Stomach (tissue), 9 donors: ENCODE data around the gene GALNT18. TPM values are rescaled to one million over a fixed set of nuclear protein-coding genes. Genes with fewer than 3 reads are reported as not detected.
A peak's percentile ranks its signal among the peaks of the same experiment; 100 is the strongest.

Experiments
- DNase-seq, 2 donors: peaks; one replicate each; pipeline versions ENCODE4 v3.0.0 to v3.0.0-alpha.2; 2013 to 2019
- H3K27ac ChIP-seq, 5 donors: fragments of 200-600 bp in 4 of 5; sonication (generic) in 4 of 5; one replicate each; pipeline ENCODE4 v1.5.1; 2013 to 2019; ENCODE audit warnings: mild to moderate bottlenecking in 1 of 5, moderate library complexity in 1 of 5
- H3K27me3 ChIP-seq, 3 donors: fragments of 200-600 bp; sonication (generic); one replicate each; pipeline ENCODE4 v1.5.1; 2017 to 2019; ENCODE audit warnings: mixed run types in 1 of 3
- H3K36me3 ChIP-seq, 4 donors: fragments of 200-600 bp; sonication (generic); 1 replicate in 3 of 4; 2 replicates in 1 of 4; pipeline ENCODE4 v1.5.1; 2016 to 2019
- H3K4me1 ChIP-seq, 4 donors: fragments of 200-600 bp; sonication (generic); one replicate each; pipeline ENCODE4 v1.5.1; 2016 to 2019
- H3K4me3 ChIP-seq, 4 donors: fragments of 200-600 bp; sonication (generic) in 3 of 4; one replicate each; pipeline ENCODE4 v1.5.1; 2016 to 2019; ENCODE audit warnings: mild to moderate bottlenecking in 1 of 4
- H3K9me3 ChIP-seq, 4 donors: fragments of 200-600 bp; sonication (generic); one replicate each; pipeline ENCODE4 v1.5.1; 2016 to 2019
- CTCF ChIP-seq, 7 experiments: fragments of 450-650 bp in 4 of 7; fragments of 200-600 bp in 3 of 7; sonication (generic) in 3 of 7; IDR thresholded peaks; one replicate each; pipeline ENCODE4 v1.5.1; 2016 to 2019; ENCODE audit warnings: antibody characterized with exemption in 7 of 7, control low read depth in 2 of 7, mild to moderate bottlenecking in 1 of 7
- EP300 ChIP-seq: sonication (generic); formaldehyde crosslinking; IDR thresholded peaks from one replicate; pipeline ENCODE4 v1.6.1; 2017; ENCODE audit warnings: antibody characterized with exemption
- POLR2A ChIP-seq, 4 donors: fragments of 450-650 bp; IDR thresholded peaks; one replicate each; pipeline ENCODE4 v1.6.1; 2016; ENCODE audit warnings: antibody characterized with exemption in 4 of 4, control low read depth in 2 of 4, mild to moderate bottlenecking in 1 of 4, moderate library complexity in 1 of 4
- POLR2AphosphoS5 ChIP-seq, 3 donors: sonication (generic); formaldehyde crosslinking; IDR thresholded peaks; one replicate each; pipeline ENCODE4 v1.6.1; 2016; ENCODE audit warnings: antibody characterized with exemption in 3 of 3
- WGBS, 5 donors: extraction: QIAGEN DNeasy Blood & Tissue Kit in 3 of 5; methylation state at CpG; one replicate each; pipeline versions ENCODE4 v1.1.5 to v1.1.7; 2013 to 2018; 5-methylcytosine and 5-hydroxymethylcytosine counted together
- intact Hi-C: fragments of 100-400 bp; cut with DNase I; formaldehyde crosslinking; loops from one replicate; pipeline ENCODE4 v1.15.1; 2023; ENCODE audit warnings: low total_unique reads
- polyA plus RNA-seq, 3 donors: library from polyadenylated mRNA; stranded (reverse); fragments of 200-250 nt; gene quantifications; one replicate each; pipeline ENCODE4 v1.2.3, GENCODE V29; 2013
- total RNA-seq, 5 donors: library from RNA; depleted of rRNA; stranded (reverse); fragments of >200 nt; gene quantifications; one replicate each; pipeline versions ENCODE4 v1.1.0 to v1.2.3, GENCODE V29; 2014 to 2016
- donor health status: healthy with polysubstance abuse.
- donor health status: Bipolar disorder and iron deficiency.
- donor health status: healthy.

The GALNT18 gene
- total and polyA plus RNA-seq, 8 donors, result 0.58 to 16.1 (median 2.7) TPM

- no peaks in the 10 kb centered on the region for H3K36me3 ChIP-seq
- no peak for TF ChIP-seq CTCF (IDR thresholded peaks at IDR 0.05)
- TF ChIP-seq EP300, result no peak
- TF ChIP-seq POLR2AphosphoS5 (IDR thresholded peaks at IDR 0.05), result no peak
- TF ChIP-seq POLR2A (IDR thresholded peaks at IDR 0.05), result no peak
These were observed 88.1 kb downstream of the GALNT18 start for GRCh38 chr11:11533751-11534150.

GRCh38 chr11:11533057-11533456 lies 88.7 kb downstream of the GALNT18 start:
- intact Hi-C loops, result no loop called here
- TF ChIP-seq EP300 (no peak), POLR2A (IDR thresholded peaks at IDR 0.05) (no peak)
- peaks cover 0 to 16% (median 8%) of the 10 kb centered on the region in 4 donors for H3K4me1 ChIP-seq
- no peaks in the 10 kb centered on the region for H3K36me3 ChIP-seq
- no peaks in the 10 kb centered on the region for H3K27me3 ChIP-seq
- no peak overlapping the region for H3K27ac ChIP-seq
- no peak overlapping the region for H3K4me3 ChIP-seq
- DNase-seq, result no peak
- H3K9me3 ChIP-seq, result no peaks in the 10 kb centered on the region
- 73 to 81% (median 80%) methylated on average over 2 of the region's 2 CpGs for WGBS, 5 donors

More at GRCh38 chr11:11533751-11534150, 88.1 kb downstream of the GALNT18 start:
- H3K4me3 ChIP-seq, result no peak overlapping the region
- DNase-seq, result no peak
- 73 to 83% (median 78%) methylated on average over 7 of the region's 7 CpGs for WGBS, 5 donors
- H3K27me3 ChIP-seq, result no peaks in the 10 kb centered on the region
- intact Hi-C loops, result no loop called here
- no peak overlapping the region for H3K27ac ChIP-seq
- H3K9me3 ChIP-seq, result no peaks in the 10 kb centered on the region
- H3K4me1 ChIP-seq, result peaks cover 6 to 23% (median 15%) of the 10 kb centered on the region in 4 donors

GRCh38 chr11:11532574-11532973 lies 89.2 kb downstream of the GALNT18 start:
- Histone ChIP-seq H3K4me3 (no peak overlapping the region), H3K9me3 (no peaks in the 10 kb centered on the region), H3K27ac (no peak overlapping the region), H3K27me3 (no peaks in the 10 kb centered on the region), H3K36me3 (no peaks in the 10 kb centered on the region), H3K4me1 (peaks cover 0 to 11% (median 4%) of the 10 kb centered on the region in 4 donors)
- no peak for DNase-seq
- intact Hi-C loops, result no loop called here
- TF ChIP-seq CTCF (IDR thresholded peaks at IDR 0.05), result no peak
- no peak for TF ChIP-seq EP300
- no peak for TF ChIP-seq POLR2AphosphoS5 (IDR thresholded peaks at IDR 0.05)
- TF ChIP-seq POLR2A (IDR thresholded peaks at IDR 0.05), result no peak
- 72 to 94% (median 83%) methylated on average over 2 of the region's 2 CpGs for WGBS, 5 donors

GRCh38 chr11:11531131-11531908 lies 90.5 kb downstream of the GALNT18 start:
- Histone ChIP-seq H3K4me1 (peaks cover 0 to 11% (median 4%) of the 10 kb centered on the region in 4 donors), H3K4me3 (no peak overlapping the region), H3K27ac (no peak overlapping the region), H3K9me3 (no peaks in the 10 kb centered on the region), H3K27me3 (no peaks in the 10 kb centered on the region), H3K36me3 (no peaks in the 10 kb centered on the region)
- DNase-seq, result peak in 1 of 2 donors; percentile 57
- intact Hi-C loops, result no loop called here
- TF ChIP-seq EP300, result no peak
- no peak for TF ChIP-seq POLR2A (IDR thresholded peaks at IDR 0.05)
- TF ChIP-seq CTCF (IDR thresholded peaks at IDR 0.05), result no peak
- no peak for TF ChIP-seq POLR2AphosphoS5 (IDR thresholded peaks at IDR 0.05)
- 68 to 84% (median 78%) methylated on average over 11 of the region's 11 CpGs for WGBS, 5 donors

- Histone ChIP-seq H3K9me3 (no peaks in the 10 kb centered on the region), H3K27ac (no peak overlapping the region), H3K4me3 (no peak overlapping the region), H3K4me1 (no peaks in the 10 kb centered on the region), H3K36me3 (no peaks in the 10 kb centered on the region), H3K27me3 (no peaks in the 10 kb centered on the region)
- WGBS, 5 donors, result 61 to 86% (median 82%) methylated on average over 1 of the region's 1 CpG
- DNase-seq, result no peak
- no peak for TF ChIP-seq POLR2A (IDR thresholded peaks at IDR 0.05)
- TF ChIP-seq CTCF (IDR thresholded peaks at IDR 0.05), result no peak
- no peak for TF ChIP-seq EP300
- no peak for TF ChIP-seq POLR2AphosphoS5 (IDR thresholded peaks at IDR 0.05)
- intact Hi-C loops, result no loop called here
These were observed 92.8 kb downstream of the GALNT18 start for GRCh38 chr11:11528986-11529385.
